ENCODE measurements around the gene P2RY6. TPM values are rescaled to one million over a fixed set of nuclear protein-coding genes. Genes with fewer than 3 reads are reported as not detected.

P2RY6 gene
- total RNA-seq, 2 experiments from 2014 or later: not detected

DNA sequence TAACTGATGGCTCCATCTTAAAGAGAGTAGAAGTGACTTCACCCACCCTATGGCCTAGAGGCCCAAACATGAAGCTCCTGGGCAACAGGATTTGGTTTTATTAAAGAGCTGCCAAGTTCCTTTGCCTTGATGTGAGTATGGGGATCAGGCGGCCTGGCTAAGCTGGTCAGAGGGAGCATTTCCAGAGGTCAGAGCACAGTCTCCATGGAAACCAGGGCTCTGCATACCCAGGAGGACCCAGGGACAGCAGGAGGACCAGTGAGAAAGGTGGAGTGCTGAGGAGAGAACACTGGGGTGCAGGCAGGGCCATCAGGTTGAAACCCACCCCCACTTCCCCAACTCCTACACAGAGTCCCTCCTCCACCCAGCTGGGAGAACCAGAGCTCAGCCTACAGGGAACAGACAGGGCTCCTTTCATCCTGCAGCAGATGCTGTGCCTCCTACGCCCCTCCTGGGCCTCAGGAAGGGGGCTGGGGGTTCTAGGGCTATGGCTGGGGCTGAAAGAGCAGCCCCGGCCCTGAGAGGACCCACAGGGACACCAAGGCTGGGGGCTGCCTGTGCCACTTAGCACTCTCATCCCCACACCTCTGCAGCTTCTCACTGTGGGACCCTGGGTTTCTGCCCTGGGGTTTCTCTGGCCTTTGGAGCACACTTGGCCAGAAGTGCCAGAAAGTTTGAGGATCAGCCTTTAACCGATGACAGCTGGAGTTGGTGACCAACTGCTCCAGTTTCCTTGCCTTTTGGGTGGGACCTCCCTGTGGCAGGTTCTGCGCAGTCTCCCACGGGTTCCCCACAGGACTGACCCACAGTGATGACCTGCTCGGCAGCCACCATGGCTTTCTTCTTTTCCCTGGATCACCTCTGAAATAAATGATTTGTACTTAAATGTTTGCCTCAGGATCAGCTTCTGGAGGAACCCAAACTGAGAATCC lies 13.8 kb upstream of the P2RY6 start:
- ChIA-PET CTCF (interaction anchor here (0.9 to 1.4 kb wide), 3 partner anchors 10 to 77 kb away, joined by 3 to 4 read pairs (median 4); no protein-coding TSS in a partner anchor), POLR2A (no interaction called here)
- no peak overlapping the region for H3K4me3 Mint-ChIP-seq
- H3K4me1 Mint-ChIP-seq: no peaks in the 10 kb centered on the region
- no peaks in the 10 kb centered on the region for H3K36me3 Mint-ChIP-seq (ENCODE audit: low read depth)
- DNase-seq: no peak
- H3K27ac Mint-ChIP-seq: no peak overlapping the region
- H3K9me3 Mint-ChIP-seq: no peaks in the 10 kb centered on the region
- H3K27me3 Mint-ChIP-seq: peaks cover 16% of the 10 kb centered on the region

DNA sequence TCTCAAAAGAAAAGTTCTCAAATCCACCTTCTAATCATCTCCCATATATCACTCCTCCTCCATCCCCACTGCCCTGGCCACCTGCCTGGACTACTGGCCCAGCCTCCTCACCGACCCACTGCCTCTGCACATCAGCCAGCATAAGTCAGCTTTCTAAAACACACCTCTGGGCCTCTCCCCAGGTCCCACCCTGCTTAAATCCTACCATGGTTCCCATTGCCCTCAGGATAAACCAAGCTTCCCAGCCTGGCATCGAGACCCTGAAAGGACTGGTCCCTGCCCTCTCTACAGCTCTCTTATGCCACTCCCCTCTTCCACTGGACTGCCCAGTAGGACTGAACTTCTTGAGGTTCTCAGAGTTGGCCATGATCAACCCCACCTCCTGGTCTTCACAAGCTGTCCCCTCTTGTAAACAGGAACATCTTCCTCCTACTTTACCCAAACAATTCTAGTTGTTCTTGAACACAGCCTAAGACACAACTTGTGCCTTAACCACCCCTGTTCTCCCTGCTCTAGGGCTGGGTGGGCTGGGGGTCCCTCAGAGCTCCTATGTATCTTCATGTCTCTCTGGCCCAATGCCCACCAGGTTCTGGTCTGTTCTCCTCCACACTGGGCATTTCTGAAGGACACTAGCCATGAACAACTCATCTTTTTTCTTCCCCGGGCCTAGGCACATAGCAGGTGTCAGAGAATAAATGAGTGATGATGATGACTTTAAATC lies 12.6 kb upstream of the P2RY6 start:
- no peak overlapping the region for H3K4me3 Mint-ChIP-seq
- H3K27ac Mint-ChIP-seq: no peak overlapping the region
- no peaks in the 10 kb centered on the region for H3K9me3 Mint-ChIP-seq
- ChIA-PET POLR2A (no interaction called here), CTCF (interaction anchor here (1.4 kb wide), 1 partner anchor 35 kb away, joined by 4 read pairs; no protein-coding TSS in a partner anchor)
- H3K4me1 Mint-ChIP-seq: no peaks in the 10 kb centered on the region
- no peaks in the 10 kb centered on the region for H3K36me3 Mint-ChIP-seq (ENCODE audit: low read depth)
- peaks cover 25% of the 10 kb centered on the region for H3K27me3 Mint-ChIP-seq
- no peak for DNase-seq

DNA sequence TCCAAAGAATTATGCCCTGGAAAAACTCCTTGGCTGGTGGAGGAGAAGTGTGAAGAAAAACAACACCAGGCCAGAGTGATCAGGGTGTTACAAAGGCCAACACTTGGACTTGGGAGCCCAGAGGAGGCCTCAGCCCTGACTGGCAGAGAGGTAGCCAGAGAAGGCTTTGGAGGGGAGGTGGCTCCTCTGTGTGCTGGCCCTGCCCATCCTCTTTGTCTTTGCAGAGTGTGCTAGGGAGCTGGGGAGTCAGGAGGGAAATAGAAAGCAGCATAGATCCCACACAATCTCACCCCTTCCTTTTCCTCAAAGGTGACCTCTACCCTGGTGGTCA lies 12.0 kb upstream of the P2RY6 start:
- POLR2A ChIA-PET: interaction anchor here (0.6 kb wide), 1 partner anchor 153 kb away, joined by 3 read pairs; no protein-coding TSS in a partner anchor
- no peak overlapping the region for H3K27ac Mint-ChIP-seq
- no peak for DNase-seq
- H3K4me1 Mint-ChIP-seq: no peaks in the 10 kb centered on the region
- H3K4me3 Mint-ChIP-seq: no peak overlapping the region
- no peaks in the 10 kb centered on the region for H3K9me3 Mint-ChIP-seq
- CTCF ChIA-PET: no interaction called here
- H3K27me3 Mint-ChIP-seq: peaks cover 31% of the 10 kb centered on the region
- H3K36me3 Mint-ChIP-seq (ENCODE audit: low read depth): no peaks in the 10 kb centered on the region

DNA sequence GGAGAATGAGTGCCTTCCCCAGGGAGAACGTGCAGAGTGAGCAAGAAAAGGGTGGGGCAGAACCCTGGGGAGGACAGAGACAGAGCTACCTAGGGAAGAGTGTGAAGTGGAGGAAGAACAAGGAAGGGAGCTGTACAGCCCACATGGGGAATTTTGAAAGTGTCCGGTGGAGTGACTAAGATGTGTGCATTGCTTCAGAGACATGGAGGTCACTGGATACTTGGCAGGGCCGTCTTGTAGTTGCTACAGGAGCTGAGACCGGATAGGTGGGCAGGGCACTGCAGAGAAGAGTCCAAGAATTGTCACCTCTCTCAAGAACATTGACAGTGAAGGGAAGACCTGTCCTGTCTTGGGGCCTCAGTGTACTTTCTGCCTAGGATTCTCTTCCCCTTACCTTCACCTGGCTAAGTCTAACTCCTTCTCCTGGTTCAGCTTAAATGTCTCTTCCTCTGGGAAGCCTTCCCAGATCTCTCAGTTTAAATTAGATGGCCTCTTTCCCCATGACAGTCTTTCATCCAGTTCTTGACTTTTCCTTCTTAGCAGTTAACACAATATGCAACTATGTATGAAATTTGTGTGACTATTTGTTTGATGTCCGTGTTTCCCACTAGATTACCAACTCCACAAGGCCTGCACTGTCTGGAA lies 9.2 kb upstream of the P2RY6 start:
- Mint-ChIP-seq H3K4me1 (no peaks in the 10 kb centered on the region), H3K9me3 (no peaks in the 10 kb centered on the region), H3K4me3 (no peak overlapping the region), H3K27ac (no peak overlapping the region), H3K27me3 (peaks cover 45% of the 10 kb centered on the region), H3K36me3 (ENCODE audit: low read depth) (no peaks in the 10 kb centered on the region)
- ChIA-PET CTCF (interaction anchor here (0.7 to 1.2 kb wide), 2 partner anchors 43 to 88 kb away, joined by 3 to 4 read pairs; no protein-coding TSS in a partner anchor), POLR2A (interaction anchor here (0.7 kb wide), 1 partner anchor 10 kb away, joined by 3 read pairs; no protein-coding TSS in a partner anchor)
- DNase-seq: no peak

DNA sequence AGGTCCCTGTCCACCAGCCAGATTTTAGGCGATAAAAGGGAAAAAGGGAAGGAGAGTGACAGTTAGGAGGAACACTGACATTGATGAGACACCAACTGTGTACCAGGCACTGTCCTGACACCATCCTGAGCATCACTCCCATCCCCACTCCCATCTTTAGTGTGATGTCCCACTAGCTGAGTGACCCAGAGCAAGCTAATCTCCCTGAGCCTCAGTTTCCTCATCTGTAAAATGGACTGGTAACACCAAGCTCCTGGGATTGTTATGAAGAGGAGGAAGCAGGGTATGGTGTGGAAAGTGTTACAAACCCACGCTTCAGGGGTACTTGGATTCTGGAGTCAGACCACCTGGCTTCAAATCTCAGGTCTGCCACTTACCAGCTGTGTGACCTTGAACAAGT lies 8.5 kb upstream of the P2RY6 start:
- H3K9me3 Mint-ChIP-seq: no peaks in the 10 kb centered on the region
- ChIA-PET POLR2A (interaction anchor here (0.7 kb wide), 1 partner anchor 11 kb away, joined by 3 read pairs; no protein-coding TSS in a partner anchor), CTCF (interaction anchor here (1.2 to 1.4 kb wide), 2 partner anchors 11 to 88 kb away, joined by 4 read pairs; no protein-coding TSS in a partner anchor)
- H3K4me1 Mint-ChIP-seq: no peaks in the 10 kb centered on the region
- DNase-seq: no peak
- H3K27ac Mint-ChIP-seq: no peak overlapping the region
- no peak overlapping the region for H3K4me3 Mint-ChIP-seq
- peaks cover 45% of the 10 kb centered on the region for H3K27me3 Mint-ChIP-seq
- no peaks in the 10 kb centered on the region for H3K36me3 Mint-ChIP-seq (ENCODE audit: low read depth)

DNA sequence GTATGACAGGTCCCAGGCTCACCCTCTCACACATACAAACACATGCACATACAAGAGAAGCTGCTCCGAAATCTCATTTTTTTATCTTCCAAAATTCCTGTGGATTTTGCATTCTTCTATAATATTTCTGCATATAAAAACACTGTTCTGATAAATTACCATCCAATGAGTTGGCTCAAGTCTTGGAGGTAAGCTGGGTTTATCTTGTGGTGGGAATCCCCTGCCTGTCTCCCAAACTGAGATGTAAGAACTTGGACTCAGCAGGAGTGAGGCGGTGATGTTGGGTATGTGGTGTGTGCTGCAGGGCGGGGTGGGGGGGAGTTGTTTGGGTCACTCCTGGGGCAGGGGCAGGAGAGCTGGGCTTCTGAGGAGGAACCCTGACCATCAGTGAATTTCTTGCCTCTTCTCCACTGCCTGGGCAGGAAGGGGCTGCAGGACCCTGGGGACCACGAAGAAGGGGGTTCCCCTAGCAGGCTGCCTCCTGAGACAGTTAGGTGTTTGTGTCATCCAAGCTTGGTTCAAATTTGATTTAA lies 6.8 kb upstream of the P2RY6 start:
- no peak for DNase-seq
- ChIA-PET CTCF (no interaction called here), POLR2A (no interaction called here)
- no peaks in the 10 kb centered on the region for H3K4me1 Mint-ChIP-seq
- no peak overlapping the region for H3K27ac Mint-ChIP-seq
- H3K36me3 Mint-ChIP-seq (ENCODE audit: low read depth): no peaks in the 10 kb centered on the region
- no peak overlapping the region for H3K4me3 Mint-ChIP-seq
- H3K9me3 Mint-ChIP-seq: no peaks in the 10 kb centered on the region
- peaks cover 45% of the 10 kb centered on the region for H3K27me3 Mint-ChIP-seq

DNA sequence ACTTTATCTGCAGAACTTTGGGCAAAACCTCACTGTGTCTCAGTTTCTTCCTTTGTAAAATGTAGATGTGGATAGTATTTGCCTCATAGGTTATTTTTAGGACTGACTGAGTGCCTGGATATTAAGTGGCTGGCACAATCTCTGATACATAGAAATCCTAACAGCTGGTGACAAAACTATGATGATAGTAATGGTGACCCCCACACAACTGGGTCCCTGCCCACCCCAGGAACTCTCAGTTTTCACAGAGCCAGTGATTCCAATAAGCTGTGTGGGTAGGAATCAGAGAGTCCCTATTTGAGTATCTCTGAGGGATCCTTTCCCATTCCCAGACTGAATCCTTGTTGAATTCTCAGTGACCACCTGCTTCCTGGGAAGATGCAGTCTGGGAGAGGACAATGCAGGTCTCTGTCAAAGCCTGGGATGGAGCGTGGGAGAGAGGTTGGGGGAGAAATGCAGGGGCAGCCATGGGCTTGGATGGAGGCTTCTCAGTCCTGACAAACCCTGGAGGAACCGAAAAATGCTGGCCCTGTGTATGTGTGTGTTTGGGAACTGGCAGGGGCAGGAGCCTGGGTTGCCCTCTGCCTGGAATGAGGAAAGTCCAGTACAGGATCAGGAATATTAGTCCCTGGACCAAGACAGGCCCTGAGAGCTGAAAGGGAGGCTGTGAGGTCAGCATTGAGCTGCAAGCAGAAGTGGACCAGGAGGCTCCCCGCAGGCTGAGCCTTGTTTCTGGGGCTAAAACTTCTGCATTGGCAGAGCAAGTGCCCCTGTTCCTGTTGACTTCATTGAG lies 6.1 kb upstream of the P2RY6 start:
- CTCF ChIA-PET: no interaction called here
- DNase-seq: no peak
- Mint-ChIP-seq H3K27me3 (peaks cover 45% of the 10 kb centered on the region), H3K27ac (no peak overlapping the region), H3K4me3 (no peak overlapping the region), H3K36me3 (ENCODE audit: low read depth) (no peaks in the 10 kb centered on the region), H3K9me3 (no peaks in the 10 kb centered on the region), H3K4me1 (no peaks in the 10 kb centered on the region)
- POLR2A ChIA-PET: no interaction called here

DNA sequence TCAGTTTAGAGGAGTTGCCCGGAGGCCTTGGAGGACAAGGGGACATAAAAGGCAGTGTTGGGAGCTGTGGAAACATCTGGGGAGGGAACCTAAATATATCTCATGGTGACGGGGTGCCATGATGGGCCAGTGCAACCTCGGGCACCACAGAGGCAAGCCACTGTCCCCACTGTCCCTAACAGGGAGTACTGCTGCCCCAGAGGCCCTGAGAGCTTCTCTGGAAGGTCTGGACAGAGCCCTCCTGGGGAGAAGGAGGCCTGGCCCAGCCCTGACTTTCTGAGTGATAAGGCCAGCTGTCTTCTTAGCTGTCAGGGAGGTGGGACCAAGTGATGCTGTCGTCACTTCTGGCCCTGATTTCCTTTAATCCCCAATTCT lies 5.5 kb upstream of the P2RY6 start:
- Mint-ChIP-seq H3K27me3 (peaks cover 45% of the 10 kb centered on the region), H3K4me3 (no peak overlapping the region), H3K36me3 (ENCODE audit: low read depth) (no peaks in the 10 kb centered on the region), H3K27ac (no peak overlapping the region), H3K4me1 (no peaks in the 10 kb centered on the region), H3K9me3 (no peaks in the 10 kb centered on the region)
- ChIA-PET CTCF (interaction anchor here (1.1 kb wide), 1 partner anchor 22 kb away, joined by 4 read pairs; no protein-coding TSS in a partner anchor), POLR2A (no interaction called here)
- DNase-seq: no peak

DNA sequence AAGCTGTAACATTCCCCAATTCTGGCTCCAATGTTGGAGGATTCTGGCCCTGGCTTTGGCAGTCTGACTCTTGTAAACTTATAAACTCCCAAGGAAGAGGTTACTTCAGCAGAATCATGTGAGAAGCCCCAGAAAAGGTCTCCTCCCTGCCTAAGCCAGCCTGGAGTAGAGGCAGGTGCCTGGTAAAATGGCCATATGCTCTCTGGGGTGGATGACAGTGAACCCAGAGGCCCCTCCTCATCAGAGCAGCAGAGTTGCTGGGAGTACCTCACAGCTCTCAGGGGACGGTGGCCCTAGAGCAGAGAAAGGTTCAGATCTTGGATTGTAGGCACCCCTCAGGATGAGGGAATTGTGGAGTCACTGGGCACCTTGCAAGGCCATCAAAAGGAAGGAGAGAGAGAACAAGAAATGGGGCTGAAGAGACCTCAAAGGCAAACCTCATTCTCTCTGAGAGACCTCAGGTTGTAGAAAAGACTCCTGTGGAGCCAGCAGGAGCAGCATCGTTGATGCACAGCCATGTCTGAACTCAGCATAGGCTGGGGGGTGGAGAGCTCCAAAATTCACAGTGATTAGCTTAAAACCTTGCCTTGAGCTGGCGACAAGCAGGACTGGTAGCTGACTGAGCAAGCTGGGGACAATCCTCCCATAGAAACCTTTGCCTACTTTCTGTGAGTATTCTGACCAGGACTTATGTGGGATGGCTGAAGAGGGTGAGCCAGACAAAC lies 4.9 kb upstream of the P2RY6 start:
- no peaks in the 10 kb centered on the region for H3K9me3 Mint-ChIP-seq
- no peak for DNase-seq
- H3K27ac Mint-ChIP-seq: no peak overlapping the region
- H3K27me3 Mint-ChIP-seq: peaks cover 39% of the 10 kb centered on the region
- POLR2A ChIA-PET: no interaction called here
- H3K4me3 Mint-ChIP-seq: no peak overlapping the region
- no peaks in the 10 kb centered on the region for H3K4me1 Mint-ChIP-seq
- CTCF ChIA-PET: interaction anchor here (0.9 to 1.9 kb wide), 4 partner anchors 9 to 22 kb away, joined by 3 to 4 read pairs (median 4); no protein-coding TSS in a partner anchor
- H3K36me3 Mint-ChIP-seq (ENCODE audit: low read depth): no peaks in the 10 kb centered on the region

DNA sequence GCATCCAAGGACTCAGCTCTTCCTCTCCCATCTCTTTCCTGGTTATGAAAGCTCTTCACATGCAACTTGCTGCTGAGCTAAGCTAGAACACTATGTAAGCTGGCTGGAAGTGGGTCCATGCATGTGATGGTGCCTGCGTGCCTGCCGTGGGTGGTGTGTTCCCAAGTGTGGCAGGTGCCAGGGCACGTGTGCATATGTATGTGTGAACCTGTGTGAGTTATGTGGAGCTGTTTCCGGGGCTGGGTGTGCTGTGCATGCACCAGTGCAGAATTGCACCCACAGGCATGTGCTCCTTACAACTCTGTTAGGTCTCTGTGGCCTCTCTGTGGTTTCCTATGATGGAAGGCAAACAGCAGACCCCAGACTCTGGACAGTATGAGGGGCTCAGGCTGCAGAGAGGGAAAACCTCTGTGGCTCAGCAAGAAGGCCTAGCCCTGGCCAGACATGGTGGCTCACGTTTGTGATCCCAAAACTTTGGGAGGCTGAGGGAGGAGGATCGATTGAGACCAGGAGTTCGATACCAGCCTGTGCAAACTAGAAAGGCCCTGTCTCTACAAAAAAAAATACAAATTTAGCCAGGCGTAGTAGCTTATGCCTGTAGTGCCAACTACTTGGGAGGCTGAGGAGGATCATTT lies 4.1 kb upstream of the P2RY6 start:
- CTCF ChIA-PET: interaction anchor here (0.7 to 1.9 kb wide), 6 partner anchors 10 to 23 kb away, joined by 3 to 4 read pairs (median 4); no protein-coding TSS in a partner anchor
- H3K4me3 Mint-ChIP-seq: no peak overlapping the region
- POLR2A ChIA-PET: no interaction called here
- no peak overlapping the region for H3K27ac Mint-ChIP-seq
- no peaks in the 10 kb centered on the region for H3K9me3 Mint-ChIP-seq
- H3K4me1 Mint-ChIP-seq: no peaks in the 10 kb centered on the region
- no peaks in the 10 kb centered on the region for H3K36me3 Mint-ChIP-seq (ENCODE audit: low read depth)
- peaks cover 32% of the 10 kb centered on the region for H3K27me3 Mint-ChIP-seq
- DNase-seq: no peak

DNA sequence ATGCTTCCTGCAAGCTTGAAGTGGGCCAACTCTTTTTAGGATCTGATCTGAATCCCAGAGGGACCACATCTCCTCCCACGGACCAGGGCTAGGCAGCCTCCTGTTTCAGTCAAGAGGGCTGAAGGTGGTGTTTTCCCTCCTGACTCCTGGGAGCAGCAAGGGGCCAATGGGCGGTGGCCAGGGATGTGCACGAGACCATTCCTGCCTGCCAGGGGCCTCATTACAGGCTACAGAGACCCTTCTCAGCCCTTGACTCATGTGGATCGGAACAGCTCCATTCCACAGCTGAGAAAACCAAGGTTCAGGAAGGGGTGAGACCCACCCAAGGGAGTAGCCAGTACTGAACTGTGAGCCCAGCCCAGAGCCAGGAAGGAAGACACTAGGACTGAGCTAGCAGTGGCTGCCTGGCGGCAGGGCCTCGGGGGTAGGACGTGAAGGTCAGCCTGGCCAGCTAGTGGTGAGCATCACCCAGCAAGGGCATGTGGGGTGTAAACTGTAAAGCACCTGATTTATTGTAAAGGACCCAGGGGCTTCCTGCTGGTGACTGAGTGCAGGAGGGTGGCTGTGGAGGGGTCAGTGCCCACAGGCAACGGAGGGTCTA lies 3.4 kb upstream of the P2RY6 start:
- Mint-ChIP-seq H3K27ac (no peak overlapping the region), H3K4me1 (no peaks in the 10 kb centered on the region), H3K9me3 (no peaks in the 10 kb centered on the region), H3K27me3 (peaks cover 25% of the 10 kb centered on the region), H3K36me3 (ENCODE audit: low read depth) (no peaks in the 10 kb centered on the region), H3K4me3 (no peak overlapping the region)
- CTCF ChIA-PET: interaction anchor here (0.7 to 1.9 kb wide), 3 partner anchors 11 to 24 kb away, joined by 3 to 4 read pairs (median 3); no protein-coding TSS in a partner anchor
- no peak for DNase-seq
- POLR2A ChIA-PET: no interaction called here

Measured in activated CD4-positive, alpha-beta T cell treated with anti-CD3 and anti-CD28 coated beads, Interleukin-2, amount 10 ng/mL, durations not matched to agents 7 days and 5 days (primary cell).